HG03095 (cell line): Measurements from ENCODE around the gene ATP6V1C2.

Experiments
- ATAC-seq: cut with Tn5 transposase; IDR thresholded peaks from one replicate; pipeline ENCODE4 v1.9.1; 2021; ENCODE audit warnings: moderate library complexity; ENCODE audit not compliant: unreplicated experiment

Gene ATP6V1C2

GRCh38 chr2:10722252-10722825 is 909 bp downstream of the ATP6V1C2 start:
- ATAC-seq: no peak

- ATAC-seq: no peak
Measured at GRCh38 chr2:10732924-10733565, 11.6 kb downstream of the ATP6V1C2 start.

GRCh38 chr2:10733566-10733925 is 12.1 kb downstream of the ATP6V1C2 start:
- ATAC-seq: no peak

GRCh38 chr2:10733980-10734379 is 12.6 kb downstream of the ATP6V1C2 start:
- ATAC-seq: no peak

- ATAC-seq: no peak
Measured at GRCh38 chr2:10738192-10738591, 16.8 kb downstream of the ATP6V1C2 start.

DNA sequence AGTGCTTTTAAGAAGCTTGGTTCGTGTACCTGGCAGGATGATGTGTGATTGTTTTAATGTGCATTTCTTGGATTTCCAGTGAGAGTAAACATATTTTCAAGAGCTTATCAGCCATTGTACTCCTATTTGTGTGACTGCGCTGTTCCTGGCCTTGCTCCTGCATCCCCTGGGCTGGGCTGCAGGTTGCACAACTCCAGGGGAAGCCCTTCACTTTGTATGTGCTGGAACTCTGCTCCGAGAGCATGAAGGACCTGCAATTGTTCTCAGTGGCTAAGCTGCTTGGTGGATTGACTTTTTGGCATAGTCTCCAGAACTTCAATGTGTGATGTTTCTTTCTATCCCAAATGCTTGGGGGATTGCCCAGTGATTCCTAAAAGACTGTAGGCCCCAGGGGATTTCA is 18.8 kb downstream of the ATP6V1C2 start:
- ATAC-seq: no peak

- no peak for ATAC-seq
Measured at GRCh38 chr2:10741139-10741538, 19.7 kb downstream of the ATP6V1C2 start.

- ATAC-seq: no peak
Measured at GRCh38 chr2:10742666-10743065, 21.2 kb downstream of the ATP6V1C2 start.

- no peak for ATAC-seq
Measured at GRCh38 chr2:10750610-10751009, 29.2 kb downstream of the ATP6V1C2 start.

GRCh38 chr2:10752236-10752635 is 30.8 kb downstream of the ATP6V1C2 start:
- no peak for ATAC-seq

DNA sequence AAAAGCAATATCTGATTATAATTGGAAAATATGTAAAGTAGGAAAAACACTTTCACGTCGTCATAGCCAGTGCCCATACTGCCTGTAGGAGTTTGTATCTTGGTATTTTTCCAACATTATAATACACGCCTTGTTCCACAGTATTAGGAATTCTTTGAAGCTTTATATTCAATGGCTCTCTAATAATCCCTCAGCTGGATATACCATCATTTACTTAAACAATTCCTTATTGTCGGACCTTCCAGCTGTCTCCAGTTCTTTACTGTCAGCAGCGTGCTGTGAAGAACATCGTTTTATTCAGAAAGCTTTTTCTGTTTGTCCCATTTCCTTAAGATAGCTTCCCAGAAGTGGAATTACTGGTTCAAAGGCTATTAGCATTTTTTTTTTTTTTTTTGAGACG is 31.7 kb downstream of the ATP6V1C2 start:
- ATAC-seq: no peak

DNA sequence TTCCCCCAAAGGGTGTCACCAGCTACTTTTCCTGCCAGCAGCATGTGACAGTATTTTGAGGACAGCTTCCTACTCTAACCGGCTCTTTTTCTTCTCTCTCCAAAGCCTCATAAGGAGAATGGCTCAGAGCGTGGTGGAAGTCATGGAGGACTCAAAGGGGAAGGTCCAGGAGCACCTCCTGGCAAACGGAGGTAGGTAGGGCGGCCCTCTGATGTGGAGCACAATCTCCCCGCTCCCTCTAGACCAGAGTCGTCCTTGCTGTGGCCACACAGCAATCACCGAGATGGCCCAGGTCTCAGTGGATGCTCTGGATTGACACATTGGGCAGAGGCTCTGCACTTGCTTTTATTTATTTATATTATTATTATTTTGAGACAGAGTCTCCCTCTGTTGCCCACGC is 32.4 kb downstream of the ATP6V1C2 start:
- ATAC-seq: no peak

GRCh38 chr2:10755621-10756020 is 34.2 kb downstream of the ATP6V1C2 start:
- ATAC-seq: no peak

GRCh38 chr2:10757814-10758286 is 36.4 kb downstream of the ATP6V1C2 start:
- no peak for ATAC-seq

DNA sequence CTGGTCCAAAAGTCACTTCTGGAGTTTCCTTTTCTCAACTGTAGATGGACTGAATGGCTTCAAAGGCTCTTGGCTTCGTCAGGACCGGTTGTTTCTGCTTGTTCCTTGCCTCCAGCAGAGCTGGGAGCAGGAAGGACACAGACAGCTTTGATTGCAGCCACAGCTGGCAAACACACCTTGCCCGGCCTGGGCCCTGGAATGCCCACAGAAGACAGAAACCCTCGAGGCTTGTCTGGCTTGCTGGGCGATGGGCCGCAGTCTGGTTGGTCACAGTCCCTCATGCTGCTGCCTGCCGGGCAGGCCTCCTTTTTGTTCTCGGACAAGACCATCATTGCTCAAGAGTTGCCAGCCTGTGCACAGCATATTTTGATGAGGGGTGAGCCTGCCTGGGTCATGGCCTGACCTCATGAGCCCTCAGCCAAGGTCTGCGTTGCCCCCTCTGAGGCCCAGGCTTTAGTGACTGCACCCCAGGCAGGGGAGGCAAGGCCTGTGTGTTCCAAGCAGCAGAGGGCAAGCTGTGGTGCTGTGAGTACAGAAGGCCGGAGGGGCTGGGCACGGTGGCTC is 37.8 kb downstream of the ATP6V1C2 start:
- no peak for ATAC-seq

DNA sequence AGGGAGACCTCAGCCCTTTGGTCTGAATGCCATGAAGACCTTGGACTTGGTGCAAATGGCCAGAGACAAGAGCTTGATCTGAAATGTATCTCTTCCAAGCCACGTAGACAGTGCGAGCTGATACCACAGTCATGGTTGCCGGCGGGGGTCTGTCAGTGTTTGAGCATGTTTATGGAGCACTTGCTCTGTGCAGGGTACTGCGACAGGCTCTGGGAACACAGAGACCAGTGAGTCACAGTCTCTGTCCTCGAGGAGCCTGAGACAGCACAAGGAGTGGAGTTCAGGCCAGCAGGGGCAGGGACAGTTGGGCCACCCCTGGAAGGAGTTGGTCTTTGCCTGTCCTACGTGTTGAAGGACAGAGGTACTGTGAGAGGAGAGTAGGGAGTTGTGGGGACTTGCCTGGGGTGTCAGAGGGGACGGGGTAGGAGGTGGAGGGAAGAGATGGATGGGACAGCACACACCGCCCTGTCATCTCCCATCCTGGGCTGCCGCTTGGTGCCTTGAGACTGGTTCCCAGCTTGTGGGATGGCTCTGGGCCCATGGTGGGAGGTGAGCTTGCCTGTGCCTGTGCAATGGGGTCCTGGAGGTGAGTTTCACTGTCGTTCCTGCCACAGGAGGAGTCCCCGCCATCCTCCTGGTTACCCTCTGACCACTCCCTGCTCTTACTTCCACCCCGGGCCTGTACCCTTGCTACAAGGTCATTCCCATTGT is 39.5 kb downstream of the ATP6V1C2 start:
- no peak for ATAC-seq

DNA sequence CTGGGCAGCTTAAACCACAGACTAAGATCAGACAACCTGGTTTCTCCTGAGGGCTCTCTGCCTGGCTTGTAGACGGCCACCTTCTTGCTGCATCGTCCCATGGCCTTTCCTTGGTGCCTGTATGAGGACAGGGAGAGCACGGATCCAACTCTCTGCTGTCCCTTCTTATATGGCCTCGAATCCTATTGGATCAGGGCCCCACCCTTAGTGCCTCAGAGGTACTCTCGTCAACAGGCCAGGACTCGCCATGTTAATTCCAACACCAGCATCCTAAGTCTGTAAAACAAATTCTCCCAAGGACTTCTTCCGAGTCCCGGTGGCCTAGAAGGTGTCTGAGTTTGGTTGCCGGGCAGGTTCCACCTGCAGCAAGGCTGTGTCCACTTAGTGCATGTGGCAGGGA is 40.2 kb downstream of the ATP6V1C2 start:
- no peak for ATAC-seq

- no peak for ATAC-seq
Measured at GRCh38 chr2:10762651-10763460, 41.4 kb downstream of the ATP6V1C2 start.

DNA sequence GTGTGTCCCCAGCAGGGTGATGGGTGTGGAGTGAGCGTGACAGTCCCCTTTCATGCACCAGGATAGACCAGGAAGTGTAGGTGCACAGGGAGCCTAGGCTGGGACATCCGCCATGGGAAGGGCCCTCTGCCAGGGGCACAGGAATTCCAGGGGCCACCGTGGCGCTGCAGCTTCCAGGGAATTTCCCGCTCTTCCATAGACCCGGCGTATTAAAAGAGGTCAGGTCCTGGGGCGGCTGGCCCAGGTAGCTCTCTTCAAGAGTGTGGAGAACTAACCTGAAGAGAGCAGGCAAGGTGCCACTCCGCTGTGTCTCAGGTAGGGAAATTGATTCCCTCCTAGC is 42.0 kb downstream of the ATP6V1C2 start:
- no peak for ATAC-seq

- no peak for ATAC-seq
Measured at GRCh38 chr2:10764096-10764785, 42.8 kb downstream of the ATP6V1C2 start.

- ATAC-seq: no peak
Measured at GRCh38 chr2:10764896-10765295, 43.5 kb downstream of the ATP6V1C2 start.
